Frontal cortex (tissue), 4 donors: Measurements from ENCODE around the gene CCDC85C. TPM values are rescaled to one million over a fixed set of nuclear protein-coding genes. Genes with fewer than 3 reads are reported as not detected.

ENCODE experiments used
- DNase-seq, 2 donors: peaks; one replicate each; pipeline ENCODE4 v3.0.0; 2012; ENCODE audit warnings: low spot score in 2 of 2
- FAIRE-seq: peaks from 2 replicates; lab custom pipeline; 2012; peaks lifted over from hg19 to GRCh38; lab: Jason Lieb, UNC
- total RNA-seq: library from RNA; depleted of rRNA; stranded (reverse); fragments of >200 nt; gene quantifications from one replicate; pipeline ENCODE4 v1.2.3, GENCODE V29; 2014
- donor health status: control.
- donor health status: control.
- donor health status: control.

Gene CCDC85C
- total RNA-seq, 1 donor from 2014 or later = 9.8 TPM

DNA sequence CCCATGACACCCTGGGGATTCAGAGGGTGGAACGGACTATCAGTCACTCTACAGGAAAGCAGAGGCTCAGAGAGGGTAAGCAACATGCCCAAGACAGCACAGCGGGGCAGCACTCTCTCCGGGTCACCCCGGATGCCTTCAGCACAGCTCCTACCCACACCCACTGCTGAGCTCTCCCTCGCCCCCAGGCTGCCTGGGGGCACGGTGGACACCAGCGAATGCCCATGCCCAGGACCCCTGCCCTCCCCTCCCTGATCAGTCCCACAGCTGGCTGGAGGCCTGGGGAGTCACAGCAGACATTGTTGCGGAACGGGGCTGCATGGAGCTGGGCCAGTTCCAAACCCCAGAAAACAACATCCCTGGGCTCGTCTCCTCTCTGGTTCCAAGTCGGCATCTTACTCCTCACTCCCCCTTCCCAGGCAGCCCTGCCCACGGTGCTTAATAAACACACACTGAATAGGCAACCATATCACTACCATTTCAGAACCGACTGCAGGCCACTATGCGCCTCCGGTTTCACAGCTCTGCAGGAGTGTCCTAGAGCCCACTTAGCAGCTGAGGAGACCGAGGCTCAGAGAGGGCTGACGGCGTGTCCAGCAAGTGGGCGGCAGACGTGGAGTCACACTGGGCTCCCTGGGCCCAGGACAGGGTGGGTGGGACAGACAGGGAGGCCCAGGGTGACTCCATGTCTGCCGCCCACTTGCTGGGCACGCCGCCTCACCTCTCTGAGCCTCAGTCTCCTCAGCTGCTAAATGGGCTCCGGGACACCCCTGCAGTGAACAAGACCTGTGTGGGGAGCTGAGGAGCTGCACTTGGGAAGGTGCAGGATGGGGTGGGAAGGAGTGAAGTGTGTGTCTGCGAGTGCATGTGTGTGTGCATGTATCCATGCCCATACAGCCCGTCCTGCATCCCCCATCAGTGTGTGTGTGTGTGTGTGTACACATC lies 27.0 kb downstream of the CCDC85C start:
- FAIRE-seq (no peak), DNase-seq (no peak)

- no peak for FAIRE-seq
- DNase-seq = no peak
These were observed 27.7 kb downstream of the CCDC85C start for GRCh38 chr14:99576304-99576703.

DNA sequence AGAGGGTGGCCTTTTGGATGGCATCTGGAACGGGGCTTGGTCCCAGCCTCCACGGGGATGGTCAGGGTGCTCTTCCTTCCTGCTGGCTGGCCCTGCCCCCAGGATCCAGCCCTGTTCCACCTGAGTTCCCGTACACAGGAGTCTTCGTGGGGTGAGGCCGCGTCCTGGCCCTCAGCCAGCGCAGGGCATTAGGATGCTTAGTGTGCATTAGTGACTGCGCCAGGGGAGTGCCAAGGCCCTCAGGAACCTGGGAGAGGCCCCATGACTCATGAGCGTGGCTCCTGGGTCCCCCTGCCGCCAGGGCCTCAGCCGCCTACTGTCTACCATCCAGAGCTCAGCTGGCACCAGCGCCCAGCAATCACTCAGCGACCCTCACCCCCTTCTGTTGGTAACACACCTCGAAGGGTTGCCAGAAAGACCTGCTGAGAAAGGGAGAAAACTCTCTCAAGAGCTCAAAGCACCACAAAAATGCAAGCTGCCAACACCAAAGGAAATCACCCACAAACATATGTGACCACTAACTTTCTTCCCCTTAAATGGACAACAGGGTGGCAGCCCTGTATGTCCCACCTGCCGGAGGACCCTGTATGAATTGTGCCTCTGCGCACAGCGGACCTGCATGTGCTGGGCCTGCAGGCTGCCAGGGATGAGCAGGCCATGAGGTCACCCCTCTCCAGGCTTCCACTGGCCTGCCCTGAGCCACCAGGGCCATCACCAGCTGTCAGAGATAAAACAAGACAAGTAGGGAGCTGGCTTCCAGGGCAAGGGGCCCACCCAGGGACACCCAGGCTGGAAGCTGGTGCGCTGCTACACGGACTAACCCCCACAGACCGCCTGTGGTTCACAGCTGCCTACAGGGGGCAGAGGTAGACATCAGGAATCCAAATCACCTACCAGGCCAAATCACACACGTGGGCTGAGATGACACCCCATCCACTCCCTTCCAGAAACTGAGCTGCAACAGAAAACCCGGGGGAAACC lies 28.7 kb downstream of the CCDC85C start:
- FAIRE-seq = no peak
- no peak for DNase-seq

- FAIRE-seq = no peak
- DNase-seq = no peak
These were observed 29.7 kb downstream of the CCDC85C start for GRCh38 chr14:99574099-99574880.

- DNase-seq = no peak
- FAIRE-seq = no peak
These were observed 30.4 kb downstream of the CCDC85C start for GRCh38 chr14:99573436-99574098.

DNA sequence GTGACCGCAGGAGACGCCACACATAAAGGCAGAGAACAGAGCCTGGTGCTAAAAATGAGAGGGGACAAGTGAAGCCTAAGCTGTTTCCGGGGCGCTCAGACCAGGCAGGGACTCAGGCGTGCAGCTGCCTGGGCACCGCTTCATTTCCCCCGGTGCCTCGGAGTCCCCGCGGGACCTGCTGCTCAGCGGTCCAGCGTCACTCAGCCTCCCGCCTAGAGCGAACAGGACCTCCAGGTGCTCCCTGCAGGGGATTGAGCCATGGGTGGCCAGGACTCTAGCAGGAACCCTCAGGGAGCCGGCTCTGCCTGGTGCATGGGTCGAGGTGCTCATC lies 31.0 kb downstream of the CCDC85C start:
- DNase-seq = no peak
- no peak for FAIRE-seq

- DNase-seq (no peak), FAIRE-seq (no peak)
These were observed 31.6 kb downstream of the CCDC85C start for GRCh38 chr14:99572173-99572999.

GRCh38 chr14:99571303-99571986 lies 32.6 kb downstream of the CCDC85C start:
- DNase-seq = no peak
- no peak for FAIRE-seq

GRCh38 chr14:99570544-99571302 lies 33.3 kb downstream of the CCDC85C start:
- FAIRE-seq (no peak), DNase-seq (no peak)

GRCh38 chr14:99569725-99570543 lies 34.1 kb downstream of the CCDC85C start:
- DNase-seq (no peak), FAIRE-seq (no peak)

GRCh38 chr14:99568567-99569560 lies 35.1 kb downstream of the CCDC85C start:
- no peak for DNase-seq
- FAIRE-seq = no peak

DNA sequence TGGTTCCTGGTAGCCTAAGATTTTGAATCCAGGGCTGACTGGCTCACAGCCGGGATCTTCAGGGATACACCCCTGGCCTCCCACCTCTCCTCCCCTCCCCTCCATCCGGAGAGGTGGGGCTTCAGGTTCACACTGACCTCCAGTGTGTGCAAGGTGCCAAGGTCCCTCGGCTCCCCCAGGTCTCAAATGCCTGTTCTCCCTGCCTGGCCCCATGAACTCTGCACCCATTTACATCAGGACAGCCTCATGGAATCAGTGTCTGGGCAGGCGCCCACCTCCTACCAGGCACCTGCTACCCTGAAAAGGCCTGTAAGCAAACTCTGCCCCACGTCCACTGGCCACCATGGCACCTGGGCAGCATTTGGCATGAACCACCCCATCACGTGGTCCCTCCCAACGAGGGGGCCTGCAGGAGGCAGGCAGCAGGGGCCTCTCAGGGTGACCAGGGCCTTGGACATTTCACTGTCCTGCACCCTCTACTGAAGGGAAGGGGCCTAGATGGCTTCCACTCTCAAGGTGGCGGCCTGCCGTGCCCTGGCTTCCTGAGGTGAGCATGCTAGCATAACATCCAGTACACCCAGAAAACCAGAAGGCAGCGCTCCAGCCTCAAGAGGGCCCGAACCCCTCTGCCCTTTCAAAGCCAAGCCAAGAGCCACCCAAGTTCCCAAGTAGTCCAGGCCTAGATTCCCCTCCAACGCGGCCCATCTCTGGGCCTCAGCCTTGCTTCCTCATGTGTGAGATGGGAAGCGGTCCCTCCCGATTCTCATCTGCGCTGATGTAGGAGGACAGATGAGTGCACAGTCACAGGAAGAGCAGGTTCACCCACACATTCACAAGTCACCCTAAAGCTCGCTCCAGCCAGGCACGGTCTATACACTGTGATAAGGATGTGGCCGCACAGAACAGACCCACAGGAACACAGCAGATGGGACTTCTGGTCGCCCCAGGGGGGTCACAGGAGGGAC lies 37.3 kb downstream of the CCDC85C start:
- no peak for DNase-seq
- FAIRE-seq = no peak

DNA sequence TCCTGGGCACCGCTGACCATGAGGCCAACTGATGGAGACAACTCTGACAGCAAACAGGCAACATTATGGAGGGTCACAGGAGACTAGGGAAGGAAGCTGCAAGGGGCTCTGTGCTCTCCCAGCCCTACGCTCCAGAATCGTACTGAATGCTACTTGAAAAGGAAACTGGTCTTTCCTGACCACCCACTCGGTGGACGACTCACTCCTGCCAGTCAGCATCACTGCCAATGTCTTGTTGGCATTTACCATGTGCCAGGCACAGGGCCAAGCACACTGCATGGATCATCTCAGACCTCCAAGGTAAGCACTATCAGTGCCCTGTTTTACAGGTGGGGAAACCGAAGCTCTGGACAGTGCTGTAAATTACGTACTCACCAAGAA lies 38.0 kb downstream of the CCDC85C start:
- no peak for FAIRE-seq

GRCh38 chr14:99565383-99565782 lies 38.6 kb downstream of the CCDC85C start:
- DNase-seq = no peak
- FAIRE-seq = no peak

More for the DNA sequence above, 38.0 kb downstream of the CCDC85C start:
- DNase-seq = no peak
